ENCODE results near the gene CSK. TPM values are rescaled to one million over a fixed set of nuclear protein-coding genes. Genes with fewer than 3 reads are reported as not detected.

CSK gene
- total and polyA plus RNA-seq, 3 donors from 2014 or later = 41.5 to 45.6 (median 43.1) TPM

DNA sequence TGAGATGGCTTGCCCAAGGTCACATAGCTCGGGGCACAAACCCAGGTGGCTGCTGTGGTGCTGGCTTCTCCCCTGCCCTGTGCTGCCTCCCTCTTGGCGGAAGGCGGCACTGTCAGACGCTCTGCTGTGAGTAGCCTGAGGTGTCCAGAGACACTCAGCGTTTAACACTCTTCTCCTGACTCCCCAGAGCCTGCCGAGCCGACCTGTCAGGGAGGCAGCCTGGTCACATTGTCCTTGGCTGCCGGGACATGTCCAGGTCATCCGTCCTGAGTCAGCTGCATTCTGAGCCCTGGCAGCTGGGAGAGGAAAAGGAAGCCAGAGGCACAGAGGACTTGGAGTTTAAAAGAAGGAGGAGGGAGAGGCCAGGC is 35.5 kb downstream of the CSK start:
- no peaks in the 10 kb centered on the region for H3K36me3 ChIP-seq (ENCODE audit: low read depth, missing control alignments)
- intact Hi-C loops (cut with DNase I; ENCODE audit: low total_unique reads) = no loop called here
- H3K27ac ChIP-seq = no peak overlapping the region
- no peaks in the 10 kb centered on the region for H3K27me3 ChIP-seq
- H3K4me1 ChIP-seq = peaks cover 6% of the 10 kb centered on the region
- H3K4me3 ChIP-seq = no peak overlapping the region
- no peaks in the 10 kb centered on the region for H3K9me3 ChIP-seq
- DNase-seq = peak; percentile 67
- no peak for TF ChIP-seq POLR2A (IDR thresholded peaks at IDR 0.05)
- TF ChIP-seq, protein P1, sequence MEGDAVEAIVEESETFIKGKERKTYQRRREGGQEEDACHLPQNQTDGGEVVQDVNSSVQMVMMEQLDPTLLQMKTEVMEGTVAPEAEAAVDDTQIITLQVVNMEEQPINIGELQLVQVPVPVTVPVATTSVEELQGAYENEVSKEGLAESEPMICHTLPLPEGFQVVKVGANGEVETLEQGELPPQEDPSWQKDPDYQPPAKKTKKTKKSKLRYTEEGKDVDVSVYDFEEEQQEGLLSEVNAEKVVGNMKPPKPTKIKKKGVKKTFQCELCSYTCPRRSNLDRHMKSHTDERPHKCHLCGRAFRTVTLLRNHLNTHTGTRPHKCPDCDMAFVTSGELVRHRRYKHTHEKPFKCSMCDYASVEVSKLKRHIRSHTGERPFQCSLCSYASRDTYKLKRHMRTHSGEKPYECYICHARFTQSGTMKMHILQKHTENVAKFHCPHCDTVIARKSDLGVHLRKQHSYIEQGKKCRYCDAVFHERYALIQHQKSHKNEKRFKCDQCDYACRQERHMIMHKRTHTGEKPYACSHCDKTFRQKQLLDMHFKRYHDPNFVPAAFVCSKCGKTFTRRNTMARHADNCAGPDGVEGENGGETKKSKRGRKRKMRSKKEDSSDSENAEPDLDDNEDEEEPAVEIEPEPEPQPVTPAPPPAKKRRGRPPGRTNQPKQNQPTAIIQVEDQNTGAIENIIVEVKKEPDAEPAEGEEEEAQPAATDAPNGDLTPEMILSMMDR (IDR thresholded peaks at IDR 0.05) = peak in 2 of 3 experiments; percentile 17 to 29
- WGBS, 2 donors = 20 to 30% methylated on average over 5 to 9 of the region's 9 CpGs

DNA sequence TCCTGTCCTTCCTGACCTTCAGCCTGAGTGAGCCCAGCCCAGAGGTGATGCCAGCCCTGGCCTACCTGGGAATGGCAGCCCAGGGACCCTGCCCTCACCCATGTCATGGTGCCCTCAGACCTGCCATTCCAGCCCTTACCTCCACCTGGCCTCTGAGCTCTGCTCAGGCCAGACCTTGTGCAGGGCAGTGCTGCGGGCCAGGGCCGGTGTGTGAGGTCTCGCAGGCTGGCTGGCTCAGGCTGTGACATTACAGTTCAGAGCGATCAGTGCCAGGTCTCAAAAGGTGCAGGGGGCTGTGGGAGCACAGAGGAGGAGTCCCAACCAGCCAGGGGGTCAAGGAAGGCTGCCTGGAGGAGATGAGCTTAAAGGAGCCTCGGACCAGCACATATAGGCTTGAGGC is 38.2 kb downstream of the CSK start:
- Histone ChIP-seq H3K4me1 (peaks cover 6% of the 10 kb centered on the region), H3K36me3 (ENCODE audit: low read depth, missing control alignments) (no peaks in the 10 kb centered on the region), H3K27me3 (no peaks in the 10 kb centered on the region), H3K4me3 (no peak overlapping the region), H3K9me3 (no peaks in the 10 kb centered on the region), H3K27ac (no peak overlapping the region)
- DNase-seq = no peak
- 83 to 96% methylated on average over 1 to 5 of the region's 5 CpGs for WGBS, 2 donors
- no peak for TF ChIP-seq POLR2A (IDR thresholded peaks at IDR 0.05)
- TF ChIP-seq, protein P1 (IDR thresholded peaks at IDR 0.05) = no peak
- intact Hi-C loops (cut with DNase I; ENCODE audit: low total_unique reads) = no loop called here

DNA sequence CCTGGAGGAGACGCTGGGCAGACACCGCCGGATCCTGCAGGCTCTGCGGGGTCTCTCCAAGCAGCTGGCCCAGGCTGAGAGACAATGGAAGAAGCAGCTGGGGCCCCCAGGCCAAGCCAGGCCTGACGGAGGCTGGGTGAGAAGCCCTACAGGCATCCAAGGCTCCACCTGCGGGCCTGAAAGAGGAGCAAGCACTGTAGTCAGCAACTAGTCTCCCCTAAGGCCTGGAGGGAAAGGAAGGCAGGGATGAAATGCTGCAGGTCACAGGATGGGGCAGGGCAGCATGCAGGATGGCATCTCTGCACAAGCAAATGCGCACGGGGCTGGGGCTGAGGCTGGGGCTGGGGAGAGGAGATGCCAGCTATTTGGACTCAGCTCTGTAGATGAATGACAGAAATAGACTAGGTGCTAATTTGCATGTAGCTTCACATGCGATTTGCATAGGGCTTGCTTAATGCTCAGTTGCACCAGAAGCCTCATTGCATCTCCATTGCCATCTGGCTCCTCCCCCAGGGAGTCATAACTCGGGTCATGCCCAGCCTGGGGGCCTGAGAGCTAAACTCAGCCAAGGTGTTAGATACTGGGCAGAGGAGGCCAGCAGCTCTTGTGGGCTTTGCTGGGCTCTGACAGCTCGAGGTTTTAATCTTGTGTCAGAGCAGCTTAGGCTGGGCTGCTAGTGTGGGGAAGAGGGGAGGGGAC is 39.4 kb downstream of the CSK start:
- DNase-seq = no peak
- Histone ChIP-seq H3K4me1 (peaks cover 6% of the 10 kb centered on the region), H3K9me3 (no peaks in the 10 kb centered on the region), H3K36me3 (ENCODE audit: low read depth, missing control alignments) (no peaks in the 10 kb centered on the region), H3K27me3 (no peaks in the 10 kb centered on the region), H3K4me3 (no peak overlapping the region), H3K27ac (no peak overlapping the region)
- intact Hi-C loops (cut with DNase I; ENCODE audit: low total_unique reads) = no loop called here
- WGBS, 2 donors = 73 to 82% methylated on average over 10 to 11 of the region's 11 CpGs
- TF ChIP-seq, protein P1 (IDR thresholded peaks at IDR 0.05) = no peak
- TF ChIP-seq POLR2A (IDR thresholded peaks at IDR 0.05) = no peak

DNA sequence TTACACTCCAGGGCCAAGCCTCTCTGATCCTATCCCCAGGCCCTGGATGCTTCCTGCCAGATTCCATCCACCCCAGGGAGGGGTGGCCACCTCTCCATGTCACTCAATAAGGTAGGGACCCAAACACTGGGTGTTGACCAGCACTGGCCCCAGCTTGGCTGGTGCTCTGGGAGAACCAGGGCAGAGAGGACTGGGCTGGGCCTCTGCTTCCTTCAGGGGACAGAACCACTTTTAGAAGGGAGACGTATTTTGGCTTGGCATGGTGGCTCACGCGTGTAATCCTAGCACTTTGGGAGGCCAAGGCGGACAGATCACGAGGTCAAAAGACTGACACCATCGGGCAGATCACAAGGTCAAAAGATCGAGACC is 39.9 kb downstream of the CSK start:
- 79 to 88% methylated on average over 6 to 7 of the region's 7 CpGs for WGBS, 2 donors
- Histone ChIP-seq H3K27ac (no peak overlapping the region), H3K9me3 (no peaks in the 10 kb centered on the region), H3K4me3 (no peak overlapping the region), H3K36me3 (ENCODE audit: low read depth, missing control alignments) (no peaks in the 10 kb centered on the region), H3K4me1 (peaks cover 6% of the 10 kb centered on the region), H3K27me3 (no peaks in the 10 kb centered on the region)
- TF ChIP-seq, protein P1 (IDR thresholded peaks at IDR 0.05) = no peak
- no peak for TF ChIP-seq POLR2A (IDR thresholded peaks at IDR 0.05)
- intact Hi-C loops (cut with DNase I; ENCODE audit: low total_unique reads) = no loop called here
- no peak for DNase-seq

DNA sequence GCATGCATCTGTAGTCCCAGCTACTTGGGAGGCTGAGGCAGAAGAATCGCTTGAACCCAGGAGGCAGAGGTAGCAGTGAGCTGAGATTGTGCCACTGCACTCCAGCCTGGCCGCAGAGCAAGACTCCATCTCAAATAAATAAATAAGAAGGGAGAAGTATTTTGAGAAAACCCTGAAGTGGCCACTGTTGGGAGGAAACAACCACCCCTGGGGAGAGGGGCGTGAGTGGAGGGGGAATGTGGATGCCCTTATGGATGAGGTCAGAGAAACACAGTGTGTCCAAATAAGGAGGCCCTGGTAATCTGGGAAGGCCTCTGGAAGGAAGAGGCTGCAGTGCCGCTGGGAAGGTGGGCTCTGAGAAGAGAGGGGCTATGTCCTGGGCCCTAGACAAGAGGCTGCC is 40.4 kb downstream of the CSK start:
- TF ChIP-seq, protein P1 (IDR thresholded peaks at IDR 0.05) = no peak
- TF ChIP-seq POLR2A (IDR thresholded peaks at IDR 0.05) = no peak
- Histone ChIP-seq H3K36me3 (ENCODE audit: low read depth, missing control alignments) (no peaks in the 10 kb centered on the region), H3K9me3 (no peaks in the 10 kb centered on the region), H3K4me3 (no peak overlapping the region), H3K4me1 (peaks cover 3% of the 10 kb centered on the region), H3K27me3 (no peaks in the 10 kb centered on the region), H3K27ac (no peak overlapping the region)
- no peak for DNase-seq
- intact Hi-C loops (cut with DNase I; ENCODE audit: low total_unique reads) = no loop called here
- WGBS, 2 donors = 90 to 93% methylated on average over 4 of the region's 4 CpGs
